Measurements from ENCODE around the gene SP110.

- TF ChIP-seq, protein P1, sequence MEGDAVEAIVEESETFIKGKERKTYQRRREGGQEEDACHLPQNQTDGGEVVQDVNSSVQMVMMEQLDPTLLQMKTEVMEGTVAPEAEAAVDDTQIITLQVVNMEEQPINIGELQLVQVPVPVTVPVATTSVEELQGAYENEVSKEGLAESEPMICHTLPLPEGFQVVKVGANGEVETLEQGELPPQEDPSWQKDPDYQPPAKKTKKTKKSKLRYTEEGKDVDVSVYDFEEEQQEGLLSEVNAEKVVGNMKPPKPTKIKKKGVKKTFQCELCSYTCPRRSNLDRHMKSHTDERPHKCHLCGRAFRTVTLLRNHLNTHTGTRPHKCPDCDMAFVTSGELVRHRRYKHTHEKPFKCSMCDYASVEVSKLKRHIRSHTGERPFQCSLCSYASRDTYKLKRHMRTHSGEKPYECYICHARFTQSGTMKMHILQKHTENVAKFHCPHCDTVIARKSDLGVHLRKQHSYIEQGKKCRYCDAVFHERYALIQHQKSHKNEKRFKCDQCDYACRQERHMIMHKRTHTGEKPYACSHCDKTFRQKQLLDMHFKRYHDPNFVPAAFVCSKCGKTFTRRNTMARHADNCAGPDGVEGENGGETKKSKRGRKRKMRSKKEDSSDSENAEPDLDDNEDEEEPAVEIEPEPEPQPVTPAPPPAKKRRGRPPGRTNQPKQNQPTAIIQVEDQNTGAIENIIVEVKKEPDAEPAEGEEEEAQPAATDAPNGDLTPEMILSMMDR (conservative IDR thresholded peaks at IDR 0.05; ENCODE audit: low read depth in 2 of 2) = no peak
- TF ChIP-seq, protein P2, sequence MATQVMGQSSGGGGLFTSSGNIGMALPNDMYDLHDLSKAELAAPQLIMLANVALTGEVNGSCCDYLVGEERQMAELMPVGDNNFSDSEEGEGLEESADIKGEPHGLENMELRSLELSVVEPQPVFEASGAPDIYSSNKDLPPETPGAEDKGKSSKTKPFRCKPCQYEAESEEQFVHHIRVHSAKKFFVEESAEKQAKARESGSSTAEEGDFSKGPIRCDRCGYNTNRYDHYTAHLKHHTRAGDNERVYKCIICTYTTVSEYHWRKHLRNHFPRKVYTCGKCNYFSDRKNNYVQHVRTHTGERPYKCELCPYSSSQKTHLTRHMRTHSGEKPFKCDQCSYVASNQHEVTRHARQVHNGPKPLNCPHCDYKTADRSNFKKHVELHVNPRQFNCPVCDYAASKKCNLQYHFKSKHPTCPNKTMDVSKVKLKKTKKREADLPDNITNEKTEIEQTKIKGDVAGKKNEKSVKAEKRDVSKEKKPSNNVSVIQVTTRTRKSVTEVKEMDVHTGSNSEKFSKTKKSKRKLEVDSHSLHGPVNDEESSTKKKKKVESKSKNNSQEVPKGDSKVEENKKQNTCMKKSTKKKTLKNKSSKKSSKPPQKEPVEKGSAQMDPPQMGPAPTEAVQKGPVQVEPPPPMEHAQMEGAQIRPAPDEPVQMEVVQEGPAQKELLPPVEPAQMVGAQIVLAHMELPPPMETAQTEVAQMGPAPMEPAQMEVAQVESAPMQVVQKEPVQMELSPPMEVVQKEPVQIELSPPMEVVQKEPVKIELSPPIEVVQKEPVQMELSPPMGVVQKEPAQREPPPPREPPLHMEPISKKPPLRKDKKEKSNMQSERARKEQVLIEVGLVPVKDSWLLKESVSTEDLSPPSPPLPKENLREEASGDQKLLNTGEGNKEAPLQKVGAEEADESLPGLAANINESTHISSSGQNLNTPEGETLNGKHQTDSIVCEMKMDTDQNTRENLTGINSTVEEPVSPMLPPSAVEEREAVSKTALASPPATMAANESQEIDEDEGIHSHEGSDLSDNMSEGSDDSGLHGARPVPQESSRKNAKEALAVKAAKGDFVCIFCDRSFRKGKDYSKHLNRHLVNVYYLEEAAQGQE (IDR thresholded peaks at IDR 0.05; ENCODE audit: unreplicated experiment) = no peak
- TF ChIP-seq EZH2 (IDR thresholded peaks at IDR 0.05; ENCODE audit: low read depth, unreplicated experiment) (no peak), POLR2AphosphoS5 (IDR thresholded peaks at IDR 0.05; ENCODE audit: low read depth) (no peak), JUNB (IDR thresholded peaks at IDR 0.05; ENCODE audit: unreplicated experiment) (no peak)
- TF ChIP-seq, protein P3, sequence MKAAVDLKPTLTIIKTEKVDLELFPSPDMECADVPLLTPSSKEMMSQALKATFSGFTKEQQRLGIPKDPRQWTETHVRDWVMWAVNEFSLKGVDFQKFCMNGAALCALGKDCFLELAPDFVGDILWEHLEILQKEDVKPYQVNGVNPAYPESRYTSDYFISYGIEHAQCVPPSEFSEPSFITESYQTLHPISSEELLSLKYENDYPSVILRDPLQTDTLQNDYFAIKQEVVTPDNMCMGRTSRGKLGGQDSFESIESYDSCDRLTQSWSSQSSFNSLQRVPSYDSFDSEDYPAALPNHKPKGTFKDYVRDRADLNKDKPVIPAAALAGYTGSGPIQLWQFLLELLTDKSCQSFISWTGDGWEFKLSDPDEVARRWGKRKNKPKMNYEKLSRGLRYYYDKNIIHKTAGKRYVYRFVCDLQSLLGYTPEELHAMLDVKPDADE (IDR thresholded peaks at IDR 0.05) = no peak
Measured at GRCh38 chr2:230134496-230135129, 85.2 kb downstream of the SP110 start.

Measured in GM23338 (cell line).